GM13976 (cell line): ENCODE measurements around the gene MAPK1.
"Not testable (repeated sequence)": the region's sequence is repeated elsewhere in the genome, so short reads cannot be mapped to it uniquely, and the experiment has no call there.

Source experiments
- DNase-seq: peaks from one replicate; pipeline ENCODE4 v3.0.0; 2012; ENCODE audit warnings: low spot score
- in situ Hi-C: fragments of 300-500 bp; cut with MboI; formaldehyde crosslinking; loops from one replicate; pipeline ENCODE4 v1.12.0; 2022; ENCODE audit warnings: low sequenced_read_pairs, mixed read lengths, inconsistent platforms; ENCODE audit not compliant: unreplicated experiment
- TF ChIP-seq, protein P1 (sequence below): IDR thresholded peaks from 2 replicates; pipeline ENCODE4 v1.5.1; 2012; ENCODE audit warnings: borderline replicate concordance, mild to moderate bottlenecking; ENCODE audit not compliant: insufficient read depth; ENCODE audit errors: extremely low read depth, missing control alignments, control extremely low read depth

MAPK1 gene

DNA sequence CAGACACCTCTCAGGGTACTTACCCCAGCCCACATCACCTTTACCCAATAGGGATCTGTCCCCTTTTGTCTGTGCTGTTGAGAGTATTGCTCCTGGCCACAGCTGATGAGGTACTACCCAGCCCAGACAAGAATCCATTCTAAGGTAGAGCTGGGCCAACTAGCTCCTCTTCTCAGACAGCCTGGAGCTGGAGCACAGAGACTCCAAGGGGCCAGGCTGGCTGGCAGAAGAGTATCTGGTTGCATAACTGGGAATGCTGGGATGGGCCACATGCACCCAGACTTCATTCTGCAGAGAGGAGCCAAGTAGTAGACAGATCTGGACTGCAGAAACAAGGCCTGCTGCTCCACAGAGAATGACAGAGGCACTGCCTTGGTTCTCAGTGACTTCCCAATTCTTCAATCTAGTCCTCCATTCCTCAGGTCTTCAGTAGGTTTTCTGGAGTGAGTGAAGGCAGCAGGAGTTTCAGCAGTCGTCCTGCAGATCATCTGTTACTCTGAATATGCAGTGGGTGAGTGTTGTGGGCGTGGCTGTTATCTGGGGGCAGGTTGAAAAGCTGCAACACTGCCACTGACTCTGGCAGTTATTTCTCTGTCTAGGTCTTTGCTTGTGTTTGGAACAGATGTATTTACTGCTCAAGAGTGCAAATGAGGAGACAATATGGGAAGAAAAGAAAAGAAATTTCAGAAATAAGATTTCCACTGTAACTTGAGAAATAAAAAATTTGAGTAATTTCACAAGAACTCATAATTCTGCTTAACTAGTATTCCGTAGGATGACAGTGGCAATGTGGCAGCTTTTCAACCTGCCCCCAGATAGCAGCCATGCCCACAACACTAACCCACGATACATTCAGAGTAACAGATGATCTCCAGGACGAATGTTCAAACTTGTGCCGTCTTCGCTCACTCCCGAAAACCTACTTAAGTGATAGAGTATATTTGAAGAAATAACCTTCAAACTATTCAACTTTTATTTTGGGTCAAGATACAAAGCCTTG lies 34.9 kb downstream of the MAPK1 start:
- no peak for DNase-seq
- TF ChIP-seq, protein P1, sequence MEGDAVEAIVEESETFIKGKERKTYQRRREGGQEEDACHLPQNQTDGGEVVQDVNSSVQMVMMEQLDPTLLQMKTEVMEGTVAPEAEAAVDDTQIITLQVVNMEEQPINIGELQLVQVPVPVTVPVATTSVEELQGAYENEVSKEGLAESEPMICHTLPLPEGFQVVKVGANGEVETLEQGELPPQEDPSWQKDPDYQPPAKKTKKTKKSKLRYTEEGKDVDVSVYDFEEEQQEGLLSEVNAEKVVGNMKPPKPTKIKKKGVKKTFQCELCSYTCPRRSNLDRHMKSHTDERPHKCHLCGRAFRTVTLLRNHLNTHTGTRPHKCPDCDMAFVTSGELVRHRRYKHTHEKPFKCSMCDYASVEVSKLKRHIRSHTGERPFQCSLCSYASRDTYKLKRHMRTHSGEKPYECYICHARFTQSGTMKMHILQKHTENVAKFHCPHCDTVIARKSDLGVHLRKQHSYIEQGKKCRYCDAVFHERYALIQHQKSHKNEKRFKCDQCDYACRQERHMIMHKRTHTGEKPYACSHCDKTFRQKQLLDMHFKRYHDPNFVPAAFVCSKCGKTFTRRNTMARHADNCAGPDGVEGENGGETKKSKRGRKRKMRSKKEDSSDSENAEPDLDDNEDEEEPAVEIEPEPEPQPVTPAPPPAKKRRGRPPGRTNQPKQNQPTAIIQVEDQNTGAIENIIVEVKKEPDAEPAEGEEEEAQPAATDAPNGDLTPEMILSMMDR, result no peak

DNA sequence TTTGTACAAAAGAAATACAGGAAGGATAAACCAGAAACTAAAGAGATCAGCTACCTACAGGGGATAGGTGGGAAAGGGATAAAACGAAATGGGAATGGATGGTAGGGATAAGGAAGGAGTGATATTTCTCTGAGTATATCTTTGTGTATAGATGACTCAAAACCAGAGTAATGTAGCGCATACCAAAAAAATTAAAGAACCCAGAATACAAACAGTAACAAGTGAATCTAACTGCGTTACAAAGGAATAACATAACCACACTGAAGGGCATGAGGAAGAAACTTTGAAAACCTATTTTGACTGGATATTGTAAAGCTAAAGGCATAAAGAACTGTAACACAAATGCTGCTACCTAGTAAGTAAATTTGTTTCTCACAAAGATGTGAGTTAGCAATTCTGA lies 37.9 kb downstream of the MAPK1 start:
- TF ChIP-seq, protein P1, result no peak
- DNase-seq, result no peak
- in situ Hi-C loops, result no loop called here

More for the DNA sequence above, 34.9 kb downstream of the MAPK1 start:
- in situ Hi-C loops, result no loop called here

DNA sequence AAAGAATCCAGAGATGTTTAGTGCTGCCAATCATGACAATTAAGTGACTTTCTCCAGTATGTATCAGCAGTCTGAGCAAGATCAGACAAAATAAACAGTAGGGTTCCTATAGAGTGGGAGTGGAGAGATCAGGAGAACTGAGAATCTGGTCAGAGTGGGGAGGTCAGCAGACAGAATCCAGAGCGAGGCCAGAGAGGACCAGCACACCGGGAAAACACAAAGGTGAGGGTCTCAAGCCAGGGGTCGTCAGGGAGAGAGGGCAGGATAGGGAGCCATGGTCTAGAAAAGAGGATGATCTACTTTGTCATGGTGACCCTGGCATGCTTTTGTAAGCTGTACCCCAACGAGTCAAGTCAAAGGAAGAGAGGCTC lies 39.2 kb downstream of the MAPK1 start:
- in situ Hi-C loops, result no loop called here
- DNase-seq, result no peak
- TF ChIP-seq, protein P1, result no peak

DNA sequence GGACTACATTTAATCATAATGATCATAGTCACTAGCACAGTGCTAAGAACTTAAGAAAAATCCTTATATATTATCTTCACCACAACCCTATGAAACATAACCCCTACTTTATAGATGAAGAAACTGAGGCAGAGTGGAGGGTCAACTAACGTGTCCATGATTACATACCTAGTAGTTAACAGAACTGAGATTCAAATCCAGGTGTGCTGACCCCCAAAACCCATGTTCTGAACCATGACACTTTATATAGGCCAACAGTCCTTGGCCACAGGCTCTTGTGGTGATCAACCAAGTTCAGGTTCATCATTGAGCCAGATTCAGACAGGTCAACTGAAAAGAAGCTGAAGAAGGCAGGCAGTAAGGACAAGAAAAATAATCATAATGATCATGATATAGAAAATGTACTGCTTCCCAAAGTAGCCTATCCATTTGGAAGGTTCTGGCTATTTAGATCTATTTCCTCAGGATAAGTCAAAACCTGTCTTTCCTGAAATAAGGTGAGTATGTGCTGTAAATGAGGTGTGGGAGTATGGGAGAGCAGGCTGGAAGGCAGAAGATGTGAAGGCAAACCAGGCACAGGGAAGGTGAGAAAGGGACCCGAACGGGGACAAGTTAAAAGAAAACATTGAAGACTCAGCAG lies 39.7 kb downstream of the MAPK1 start:
- in situ Hi-C loops, result no loop called here
- TF ChIP-seq, protein P1, result no peak
- DNase-seq, result no peak

DNA sequence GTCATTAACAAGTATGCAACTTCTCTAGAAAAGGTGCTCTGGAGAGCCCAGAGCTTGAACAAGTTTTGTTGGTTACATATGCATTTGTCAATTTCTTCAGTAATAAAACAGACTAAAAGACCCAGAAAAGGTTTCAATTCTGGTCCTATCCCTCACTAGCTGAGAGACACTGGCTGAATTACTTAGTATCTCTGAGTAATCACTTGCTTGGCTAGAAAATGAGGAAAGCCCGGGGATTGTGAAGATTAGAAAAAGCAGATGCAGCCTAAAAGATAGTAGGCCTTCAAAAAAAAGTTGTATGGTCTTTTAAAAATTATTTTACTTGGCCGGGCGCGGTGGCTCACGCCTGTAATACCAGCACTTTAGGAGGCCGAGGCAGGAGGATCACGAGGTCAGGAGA lies 41.2 kb downstream of the MAPK1 start:
- TF ChIP-seq, protein P1, result no peak
- DNase-seq, result no peak
- in situ Hi-C loops, result no loop called here

DNA sequence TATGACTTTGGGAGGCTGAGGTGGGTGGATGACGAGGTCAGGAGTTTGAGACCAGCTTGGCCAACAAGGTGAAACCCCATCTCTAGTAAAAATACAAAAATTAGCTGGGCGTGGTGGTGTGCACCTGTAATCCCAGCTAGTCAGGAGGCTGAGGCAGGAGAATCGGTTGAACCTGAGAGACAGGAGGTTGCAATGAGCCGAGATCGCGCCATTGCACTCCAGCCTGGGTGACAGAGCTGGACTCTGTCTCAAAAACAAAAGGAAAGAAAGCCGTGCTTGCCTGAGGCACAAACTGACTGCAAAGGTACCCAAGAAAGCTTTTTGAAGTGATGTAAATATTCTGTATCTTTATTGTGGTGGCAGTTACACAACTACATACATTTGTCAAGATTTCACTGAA lies 42.5 kb downstream of the MAPK1 start:
- in situ Hi-C loops, DNase-seq: not testable (repeated sequence)

DNA sequence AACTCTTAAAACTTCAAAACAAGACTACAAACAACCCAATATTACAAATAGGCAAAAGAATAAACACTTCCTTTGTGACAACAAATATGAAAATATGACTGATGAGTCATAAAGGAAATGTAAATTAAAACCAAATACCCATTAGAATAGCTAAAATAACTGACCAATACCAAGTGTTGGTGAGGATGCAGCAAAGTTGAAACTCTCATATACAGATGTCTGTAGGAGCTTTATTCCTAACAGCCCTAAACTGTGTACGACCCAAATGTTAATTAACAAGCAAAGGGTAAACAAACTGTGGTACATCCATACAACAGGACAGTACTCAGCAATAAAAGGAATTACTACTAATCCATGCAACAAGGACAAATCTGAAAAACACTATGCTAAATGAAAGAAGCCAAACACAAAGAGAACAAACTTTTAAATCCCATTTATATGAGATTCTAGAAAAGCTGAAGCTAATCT lies 43.0 kb downstream of the MAPK1 start:
- in situ Hi-C loops, result no loop called here
- no peak for DNase-seq
- TF ChIP-seq, protein P1, result no peak
